ENCODE measurements around the gene HSPG2. TPM values are rescaled to one million over a fixed set of nuclear protein-coding genes. Genes with fewer than 3 reads are reported as not detected.

Gene HSPG2
- total and polyA plus RNA-seq, 5 donors from 2014 or later, result 0.05 to 3.2 (median 0.17) TPM; not detected in 1

GRCh38 chr1:21861602-21862429 is 75.3 kb downstream of the HSPG2 start:
- H3K4me3 Mint-ChIP-seq, result no peak overlapping the region
- Histone ChIP-seq H3K27ac (ENCODE audit: insufficient read depth, low read length, poor library complexity, severe bottlenecking) (no peak overlapping the region), H3K36me3 (ENCODE audit: control insufficient read depth, insufficient read depth, low read length) (no peaks in the 10 kb centered on the region), H3K4me1 (ENCODE audit: control insufficient read depth, insufficient read depth, low read length, poor library complexity, severe bottlenecking) (no peaks in the 10 kb centered on the region), H3K9me3 (ENCODE audit: control insufficient read depth in 2 of 2, low read length in 2 of 2) (no peaks in the 10 kb centered on the region), H3K27me3 (ENCODE audit: control insufficient read depth, insufficient read depth, low read length) (no peaks in the 10 kb centered on the region), H3K4me3 (ENCODE audit: low read depth, low read length) (no peak overlapping the region)
- ATAC-seq (ENCODE audit: low read depth in 2 of 2) (no peak), DNase-seq (no peak)
- no peak overlapping the region for H3K27ac Mint-ChIP-seq
- H3K36me3 Mint-ChIP-seq, result no peaks in the 10 kb centered on the region
- no peaks in the 10 kb centered on the region for H3K9me3 Mint-ChIP-seq
- H3K27me3 Mint-ChIP-seq, result no peaks in the 10 kb centered on the region
- no peaks in the 10 kb centered on the region for H3K4me1 Mint-ChIP-seq

- Histone ChIP-seq H3K4me3 (ENCODE audit: low read depth, low read length) (no peak overlapping the region), H3K9me3 (ENCODE audit: control insufficient read depth in 2 of 2, low read length in 2 of 2) (no peaks in the 10 kb centered on the region), H3K27me3 (ENCODE audit: control insufficient read depth, insufficient read depth, low read length) (no peaks in the 10 kb centered on the region), H3K27ac (ENCODE audit: insufficient read depth, low read length, poor library complexity, severe bottlenecking) (no peak overlapping the region), H3K4me1 (ENCODE audit: control insufficient read depth, insufficient read depth, low read length, poor library complexity, severe bottlenecking) (no peaks in the 10 kb centered on the region), H3K36me3 (ENCODE audit: control insufficient read depth, insufficient read depth, low read length) (no peaks in the 10 kb centered on the region)
- no peak for DNase-seq
- Mint-ChIP-seq H3K4me1 (no peaks in the 10 kb centered on the region), H3K27me3 (no peaks in the 10 kb centered on the region), H3K27ac (no peak overlapping the region), H3K36me3 (no peaks in the 10 kb centered on the region), H3K9me3 (no peaks in the 10 kb centered on the region), H3K4me3 (no peak overlapping the region)
- ATAC-seq (ENCODE audit: low read depth in 2 of 2), result no peak
Observed at GRCh38 chr1:21860971-21861370, 76.1 kb downstream of the HSPG2 start.

DNA sequence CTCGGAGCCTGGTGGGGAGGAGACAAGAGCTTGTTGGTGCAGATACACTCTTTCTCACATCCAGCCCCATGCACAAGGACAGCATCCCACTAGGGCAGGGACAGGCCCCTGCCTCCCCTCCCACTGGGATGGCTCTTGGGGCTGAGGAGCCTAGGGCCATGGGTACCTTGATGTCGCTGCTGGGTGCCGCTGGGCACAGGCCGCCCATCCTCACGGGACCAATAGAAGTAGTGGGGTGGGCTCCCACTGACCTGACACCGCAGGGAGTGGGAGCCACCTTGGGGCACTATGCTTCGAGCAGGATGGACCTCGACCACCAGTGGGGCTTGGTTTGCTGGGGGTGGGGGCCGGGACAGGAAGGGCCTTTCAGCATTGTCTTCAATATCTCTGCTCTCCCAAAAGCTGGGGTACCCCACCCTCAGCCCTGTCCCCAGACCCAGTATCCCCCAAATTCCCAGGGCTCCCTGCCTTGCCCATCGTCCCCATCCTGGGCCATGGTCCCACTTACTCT is 77.4 kb downstream of the HSPG2 start:
- no peaks in the 10 kb centered on the region for H3K4me1 ChIP-seq (ENCODE audit: control insufficient read depth, insufficient read depth, low read length, poor library complexity, severe bottlenecking)
- Mint-ChIP-seq H3K4me3 (no peak overlapping the region), H3K27ac (no peak overlapping the region), H3K36me3 (no peaks in the 10 kb centered on the region), H3K27me3 (no peaks in the 10 kb centered on the region), H3K4me1 (no peaks in the 10 kb centered on the region), H3K9me3 (no peaks in the 10 kb centered on the region)
- no peak overlapping the region for H3K27ac ChIP-seq (ENCODE audit: insufficient read depth, low read length, poor library complexity, severe bottlenecking)
- no peak overlapping the region for H3K4me3 ChIP-seq (ENCODE audit: low read depth, low read length)
- DNase-seq (no peak), ATAC-seq (ENCODE audit: low read depth in 2 of 2) (no peak)
- H3K9me3 ChIP-seq (ENCODE audit: control insufficient read depth in 2 of 2, low read length in 2 of 2), result no peaks in the 10 kb centered on the region
- H3K27me3 ChIP-seq (ENCODE audit: control insufficient read depth, insufficient read depth, low read length), result no peaks in the 10 kb centered on the region
- no peaks in the 10 kb centered on the region for H3K36me3 ChIP-seq (ENCODE audit: control insufficient read depth, insufficient read depth, low read length)

DNA sequence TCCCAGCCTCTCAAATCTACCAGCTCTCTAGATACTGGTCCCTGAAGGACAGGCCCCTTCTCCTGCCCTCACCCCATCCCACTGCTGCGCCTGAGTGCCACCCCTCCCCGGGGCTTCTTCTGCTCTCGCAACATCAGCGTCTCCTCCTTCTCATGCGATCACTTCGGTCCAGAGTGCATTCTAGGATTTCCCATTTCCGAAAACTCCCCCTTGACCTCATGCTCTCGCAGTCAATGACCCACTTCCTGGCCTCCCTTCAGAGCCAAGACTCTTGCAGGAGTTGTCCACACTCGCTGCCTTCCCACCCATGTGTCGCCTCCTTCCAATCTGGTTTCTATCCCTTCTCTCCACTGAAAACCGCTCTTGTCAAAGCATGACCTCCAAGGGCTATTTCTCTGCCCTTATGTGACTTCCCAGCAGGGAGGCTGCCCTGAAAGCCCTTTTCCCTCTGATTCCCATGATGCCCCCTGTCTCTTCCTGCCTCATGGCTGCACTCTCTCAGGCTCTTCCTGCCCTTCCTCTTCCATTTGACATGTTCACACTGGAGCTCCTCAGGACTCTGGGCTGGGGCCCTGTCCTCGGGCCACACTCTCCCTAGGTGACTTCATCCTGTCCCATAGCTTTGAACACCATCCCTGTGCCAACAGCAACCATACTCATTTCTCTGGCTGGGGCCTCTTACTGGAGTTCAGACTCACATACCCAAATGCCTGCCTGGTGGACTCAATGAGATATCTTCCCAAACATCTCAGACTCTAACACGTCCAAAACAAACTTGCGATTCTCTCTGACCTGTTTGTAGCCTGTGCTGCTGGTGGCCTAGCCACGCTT is 79.1 kb downstream of the HSPG2 start:
- H3K9me3 Mint-ChIP-seq, result no peaks in the 10 kb centered on the region
- ATAC-seq (ENCODE audit: low read depth in 2 of 2), result no peak

GRCh38 chr1:21857142-21857839 is 79.8 kb downstream of the HSPG2 start:
- Mint-ChIP-seq H3K27me3 (no peaks in the 10 kb centered on the region), H3K9me3 (no peaks in the 10 kb centered on the region), H3K4me1 (peaks cover 0 to 1% (median 0%) of the 10 kb centered on the region in 4 donors), H3K4me3 (no peak overlapping the region), H3K27ac (no peak overlapping the region), H3K36me3 (no peaks in the 10 kb centered on the region)
- Histone ChIP-seq H3K4me3 (ENCODE audit: low read depth, low read length) (no peak overlapping the region), H3K27ac (ENCODE audit: insufficient read depth, low read length, poor library complexity, severe bottlenecking) (no peak overlapping the region), H3K36me3 (ENCODE audit: control insufficient read depth, insufficient read depth, low read length) (no peaks in the 10 kb centered on the region), H3K4me1 (ENCODE audit: control insufficient read depth, insufficient read depth, low read length, poor library complexity, severe bottlenecking) (no peaks in the 10 kb centered on the region), H3K27me3 (ENCODE audit: control insufficient read depth, insufficient read depth, low read length) (no peaks in the 10 kb centered on the region), H3K9me3 (ENCODE audit: control insufficient read depth in 2 of 2, low read length in 2 of 2) (no peaks in the 10 kb centered on the region)
- ATAC-seq (ENCODE audit: low read depth in 2 of 2) (no peak), DNase-seq (no peak)

More for the DNA sequence above, 79.1 kb downstream of the HSPG2 start:
- Histone ChIP-seq H3K27ac (ENCODE audit: insufficient read depth, low read length, poor library complexity, severe bottlenecking) (no peak overlapping the region), H3K4me1 (ENCODE audit: control insufficient read depth, insufficient read depth, low read length, poor library complexity, severe bottlenecking) (no peaks in the 10 kb centered on the region), H3K27me3 (ENCODE audit: control insufficient read depth, insufficient read depth, low read length) (no peaks in the 10 kb centered on the region), H3K9me3 (ENCODE audit: control insufficient read depth in 2 of 2, low read length in 2 of 2) (no peaks in the 10 kb centered on the region), H3K36me3 (ENCODE audit: control insufficient read depth, insufficient read depth, low read length) (no peaks in the 10 kb centered on the region), H3K4me3 (ENCODE audit: low read depth, low read length) (no peak overlapping the region)
- H3K4me3 Mint-ChIP-seq, result peak overlapping the region in 1 of 4 donors; percentile 27
- H3K27ac Mint-ChIP-seq, result peak overlapping the region in 1 of 3 donors; percentile 84
- H3K36me3 Mint-ChIP-seq, result no peaks in the 10 kb centered on the region
- no peaks in the 10 kb centered on the region for H3K4me1 Mint-ChIP-seq
- no peaks in the 10 kb centered on the region for H3K27me3 Mint-ChIP-seq
- no peak for DNase-seq

DNA sequence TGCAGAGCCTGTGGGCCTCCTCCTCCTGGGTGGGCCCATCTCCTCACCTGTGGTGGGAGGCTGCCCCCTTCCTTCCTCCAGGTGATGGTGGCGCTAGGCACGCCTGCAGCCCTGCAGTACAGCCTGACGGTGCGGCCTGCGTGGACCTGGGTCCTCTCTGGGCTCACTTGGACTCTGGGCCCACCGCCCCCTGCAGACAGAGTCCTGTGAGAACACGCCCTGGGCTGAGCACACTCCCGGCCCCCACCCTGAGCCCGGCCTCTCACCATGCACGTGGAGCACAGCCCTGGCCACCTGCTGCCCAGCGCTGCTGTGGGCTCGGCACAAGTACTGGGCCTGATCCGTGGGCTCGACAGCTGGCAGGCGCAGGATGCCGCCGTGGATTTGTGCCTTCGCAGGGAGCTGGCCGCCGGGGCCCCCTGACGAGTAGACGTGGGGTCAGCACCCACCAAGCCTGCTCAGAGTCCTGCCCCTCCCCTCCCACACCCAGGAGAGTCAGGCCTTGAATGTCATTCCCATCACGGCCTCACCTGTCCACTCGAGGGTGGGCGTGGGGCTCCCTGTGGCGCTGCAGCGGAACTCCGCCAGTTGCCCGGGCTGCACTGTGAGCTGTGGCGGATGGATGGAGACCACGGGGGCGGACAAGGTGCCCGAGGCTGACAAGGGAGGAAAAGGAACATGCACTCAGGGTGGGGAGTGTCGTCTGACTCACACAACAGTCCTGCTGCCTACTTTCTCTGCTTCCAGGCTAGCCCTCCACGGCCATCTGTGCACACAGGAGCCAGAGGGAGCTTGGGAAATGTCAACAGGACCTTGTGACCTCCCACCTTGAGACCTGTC is 81.6 kb downstream of the HSPG2 start:
- Mint-ChIP-seq H3K4me3 (no peak overlapping the region), H3K27ac (no peak overlapping the region), H3K9me3 (no peaks in the 10 kb centered on the region), H3K36me3 (no peaks in the 10 kb centered on the region), H3K27me3 (no peaks in the 10 kb centered on the region), H3K4me1 (peaks cover 0 to 4% (median 0%) of the 10 kb centered on the region in 4 donors)
- no peaks in the 10 kb centered on the region for H3K27me3 ChIP-seq (ENCODE audit: control insufficient read depth, insufficient read depth, low read length)
- DNase-seq (no peak), ATAC-seq (ENCODE audit: low read depth in 2 of 2) (no peak)
- no peaks in the 10 kb centered on the region for H3K36me3 ChIP-seq (ENCODE audit: control insufficient read depth, insufficient read depth, low read length)
- H3K9me3 ChIP-seq (ENCODE audit: control insufficient read depth in 2 of 2, low read length in 2 of 2), result no peaks in the 10 kb centered on the region
- H3K27ac ChIP-seq (ENCODE audit: insufficient read depth, low read length, poor library complexity, severe bottlenecking), result no peak overlapping the region
- H3K4me1 ChIP-seq (ENCODE audit: control insufficient read depth, insufficient read depth, low read length, poor library complexity, severe bottlenecking), result no peaks in the 10 kb centered on the region
- H3K4me3 ChIP-seq (ENCODE audit: low read depth, low read length), result no peak overlapping the region

GRCh38 chr1:21854751-21855131 is 82.4 kb downstream of the HSPG2 start:
- Histone ChIP-seq H3K4me1 (ENCODE audit: control insufficient read depth, insufficient read depth, low read length, poor library complexity, severe bottlenecking) (no peaks in the 10 kb centered on the region), H3K27ac (ENCODE audit: insufficient read depth, low read length, poor library complexity, severe bottlenecking) (no peak overlapping the region), H3K36me3 (ENCODE audit: control insufficient read depth, insufficient read depth, low read length) (no peaks in the 10 kb centered on the region), H3K4me3 (ENCODE audit: low read depth, low read length) (no peak overlapping the region), H3K9me3 (ENCODE audit: control insufficient read depth in 2 of 2, low read length in 2 of 2) (no peaks in the 10 kb centered on the region), H3K27me3 (ENCODE audit: control insufficient read depth, insufficient read depth, low read length) (no peaks in the 10 kb centered on the region)
- no peak for ATAC-seq (ENCODE audit: low read depth in 2 of 2)
- Mint-ChIP-seq H3K4me1 (peaks cover 0 to 4% (median 0%) of the 10 kb centered on the region in 4 donors), H3K27me3 (no peaks in the 10 kb centered on the region), H3K36me3 (no peaks in the 10 kb centered on the region), H3K9me3 (no peaks in the 10 kb centered on the region), H3K27ac (no peak overlapping the region), H3K4me3 (no peak overlapping the region)
- DNase-seq, result no peak
